ENCODE results near the gene LGR4. TPM values are rescaled to one million over a fixed set of nuclear protein-coding genes. Genes with fewer than 3 reads are reported as not detected.

The LGR4 gene
- total RNA-seq, 1 experiment from 2014 or later: 44.2 TPM

DNA sequence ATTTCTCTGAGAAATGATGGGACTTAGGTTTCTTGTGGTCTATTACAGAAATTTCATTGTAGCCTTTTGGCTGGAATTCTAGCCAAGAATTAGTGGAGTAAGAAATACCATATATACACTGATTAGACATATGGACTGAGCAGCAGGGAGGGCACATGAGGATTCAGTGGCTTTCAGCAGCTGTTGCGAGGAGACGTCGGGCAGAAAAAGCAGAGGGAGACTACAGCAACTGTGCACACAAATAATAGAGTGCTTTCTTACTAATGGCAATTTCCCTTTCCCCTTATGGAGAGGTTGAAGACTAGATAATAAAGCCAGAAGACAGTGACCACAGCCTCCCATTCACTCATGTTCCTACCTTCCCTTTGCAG lies 74.2 kb downstream of the LGR4 start:
- Histone ChIP-seq H3K4me3 (peak overlapping the region; percentile 46), H3K36me3 (no peaks in the 10 kb centered on the region), H3K27me3 (no peaks in the 10 kb centered on the region), H3K27ac (peak overlapping the region; percentile 78), H3K4me1 (peaks cover 45% of the 10 kb centered on the region), H3K9me3 (replicated peaks) (no peaks in the 10 kb centered on the region)
- DNase-seq: peak; percentile 85 to 93

DNA sequence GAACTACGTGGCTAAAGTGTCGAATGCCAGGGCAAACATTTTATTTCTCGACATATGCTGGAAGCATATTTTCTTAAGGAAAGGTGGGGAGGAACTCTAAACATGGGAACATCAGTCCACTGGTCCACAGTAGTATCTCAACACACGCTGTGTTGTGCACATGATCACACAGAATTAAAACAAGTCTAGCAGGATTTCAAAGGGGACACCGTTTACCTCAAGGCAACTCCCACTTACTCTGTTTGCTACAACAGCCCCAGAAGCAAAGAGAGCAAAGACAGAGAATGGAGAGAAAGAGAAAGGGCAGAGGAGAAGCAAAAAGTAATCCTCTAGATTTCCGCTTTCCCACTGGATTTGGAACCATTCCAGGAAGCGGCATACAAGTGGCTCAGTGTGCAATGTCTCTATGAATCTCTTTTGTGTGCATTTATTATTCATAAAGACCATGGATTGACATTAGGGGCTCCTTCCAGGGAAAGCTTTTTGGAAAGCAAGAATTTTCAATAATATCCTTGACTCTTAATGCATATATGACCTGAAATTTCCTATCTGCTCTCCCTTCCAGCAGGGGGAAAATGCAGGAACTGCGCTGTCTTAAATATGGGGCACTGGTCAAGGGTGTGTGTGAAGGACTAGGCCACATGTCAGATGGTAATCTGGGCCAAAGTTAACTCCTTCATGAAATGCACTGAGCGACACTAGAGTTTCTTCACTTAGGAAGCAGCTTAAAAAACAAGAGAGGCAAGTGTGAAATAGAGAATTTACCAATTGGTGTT lies 74.8 kb downstream of the LGR4 start:
- peak; percentile 86 to 93 for DNase-seq
- Histone ChIP-seq H3K27me3 (no peaks in the 10 kb centered on the region), H3K4me3 (peak overlapping the region; percentile 46), H3K4me1 (peaks cover 48% of the 10 kb centered on the region), H3K9me3 (replicated peaks) (no peaks in the 10 kb centered on the region), H3K36me3 (no peaks in the 10 kb centered on the region), H3K27ac (peak overlapping the region; percentile 78)

DNA sequence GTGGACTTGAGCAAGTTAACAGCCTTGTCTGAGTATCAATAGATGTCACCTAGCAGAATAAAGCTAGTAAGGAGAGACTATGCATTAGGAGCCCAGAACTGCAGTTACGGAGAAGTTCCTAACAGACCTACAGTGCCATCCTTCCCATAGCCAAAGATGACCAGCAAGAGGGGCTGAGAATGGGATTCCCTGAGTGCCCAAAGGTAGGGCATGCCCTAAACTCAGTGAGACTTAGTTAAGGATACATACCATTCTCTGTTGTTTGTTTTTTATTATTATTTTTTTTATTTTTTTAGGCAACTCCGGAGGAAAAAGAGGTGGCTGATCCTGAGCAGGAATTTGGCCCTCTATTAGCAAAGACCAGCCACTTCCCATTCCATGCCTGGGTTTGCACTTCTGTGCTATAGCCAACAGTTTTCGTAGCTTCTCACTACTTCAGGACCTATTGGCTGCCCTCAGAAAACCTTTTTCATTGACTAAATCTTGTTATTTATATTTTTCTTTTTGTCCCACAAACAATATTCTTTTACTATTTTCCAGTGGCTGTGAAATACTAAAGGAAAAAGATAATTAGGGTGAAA lies 76.2 kb downstream of the LGR4 start:
- Histone ChIP-seq H3K27me3 (no peaks in the 10 kb centered on the region), H3K4me3 (no peak overlapping the region), H3K9me3 (replicated peaks) (no peaks in the 10 kb centered on the region), H3K4me1 (peaks cover 62% of the 10 kb centered on the region), H3K27ac (no peak overlapping the region), H3K36me3 (no peaks in the 10 kb centered on the region)
- no peak for DNase-seq

DNA sequence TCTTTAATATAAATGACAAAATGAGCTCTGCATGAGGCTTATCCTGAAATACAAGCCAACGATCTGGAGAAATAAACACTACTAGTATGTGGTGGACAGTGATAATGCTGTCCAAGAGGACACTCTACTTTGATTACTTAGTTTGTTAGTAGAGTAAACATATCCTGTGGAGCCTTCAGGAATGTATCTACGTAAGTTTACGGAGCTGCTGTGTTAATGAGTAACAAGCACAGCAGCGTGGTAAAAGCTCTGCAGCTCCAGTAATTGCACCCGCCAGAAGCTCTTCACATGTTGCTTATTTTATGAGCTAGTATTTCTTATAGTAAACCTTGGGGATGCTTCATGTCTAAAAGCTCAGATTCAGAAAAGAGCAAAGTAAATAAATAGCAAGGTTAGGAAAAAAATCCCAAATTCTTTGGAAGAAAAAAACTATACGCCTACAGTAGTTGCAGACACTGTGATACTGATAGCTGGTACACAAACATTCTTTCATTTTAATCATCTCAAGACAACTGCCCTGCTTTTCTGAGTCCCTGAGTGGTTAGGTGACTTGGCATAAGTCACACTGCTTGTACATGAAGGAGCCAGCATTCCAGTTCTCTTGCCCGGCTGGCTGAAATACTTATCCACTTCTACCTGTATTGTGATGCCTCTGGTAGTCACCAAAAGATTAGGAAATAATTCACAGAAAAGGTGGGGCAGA lies 76.9 kb downstream of the LGR4 start:
- H3K4me1 ChIP-seq: peaks cover 62% of the 10 kb centered on the region
- H3K9me3 ChIP-seq (replicated peaks): no peaks in the 10 kb centered on the region
- H3K36me3 ChIP-seq: no peaks in the 10 kb centered on the region
- H3K27ac ChIP-seq: no peak overlapping the region
- no peak overlapping the region for H3K4me3 ChIP-seq
- peak in 1 of 2 experiments; percentile 13 for DNase-seq
- H3K27me3 ChIP-seq: no peaks in the 10 kb centered on the region

DNA sequence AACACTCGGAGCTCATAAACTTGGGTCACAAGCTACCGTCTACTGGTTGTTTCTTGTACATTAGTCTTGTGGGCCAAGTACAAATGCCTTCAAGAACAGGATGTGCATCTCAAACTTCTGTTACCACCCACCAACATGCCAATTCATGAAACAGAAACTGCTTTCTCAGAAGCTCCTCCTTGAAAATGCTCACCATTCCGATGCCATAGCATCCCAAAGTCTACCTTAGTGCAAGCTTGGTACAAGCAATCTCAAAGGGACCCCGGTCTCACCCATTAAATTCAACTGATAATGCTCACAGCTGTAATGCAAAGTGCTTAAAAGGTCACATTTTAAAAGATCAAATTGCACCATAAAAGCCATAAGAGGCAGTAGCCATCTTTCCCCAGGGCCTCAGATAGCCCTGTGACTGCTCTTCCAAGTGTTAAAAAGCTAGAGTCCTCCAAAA lies 77.8 kb downstream of the LGR4 start:
- Histone ChIP-seq H3K27me3 (no peaks in the 10 kb centered on the region), H3K4me3 (no peak overlapping the region), H3K4me1 (peaks cover 62% of the 10 kb centered on the region), H3K36me3 (no peaks in the 10 kb centered on the region), H3K27ac (no peak overlapping the region), H3K9me3 (replicated peaks) (no peaks in the 10 kb centered on the region)
- DNase-seq: peak in 1 of 2 experiments; percentile 22

DNA sequence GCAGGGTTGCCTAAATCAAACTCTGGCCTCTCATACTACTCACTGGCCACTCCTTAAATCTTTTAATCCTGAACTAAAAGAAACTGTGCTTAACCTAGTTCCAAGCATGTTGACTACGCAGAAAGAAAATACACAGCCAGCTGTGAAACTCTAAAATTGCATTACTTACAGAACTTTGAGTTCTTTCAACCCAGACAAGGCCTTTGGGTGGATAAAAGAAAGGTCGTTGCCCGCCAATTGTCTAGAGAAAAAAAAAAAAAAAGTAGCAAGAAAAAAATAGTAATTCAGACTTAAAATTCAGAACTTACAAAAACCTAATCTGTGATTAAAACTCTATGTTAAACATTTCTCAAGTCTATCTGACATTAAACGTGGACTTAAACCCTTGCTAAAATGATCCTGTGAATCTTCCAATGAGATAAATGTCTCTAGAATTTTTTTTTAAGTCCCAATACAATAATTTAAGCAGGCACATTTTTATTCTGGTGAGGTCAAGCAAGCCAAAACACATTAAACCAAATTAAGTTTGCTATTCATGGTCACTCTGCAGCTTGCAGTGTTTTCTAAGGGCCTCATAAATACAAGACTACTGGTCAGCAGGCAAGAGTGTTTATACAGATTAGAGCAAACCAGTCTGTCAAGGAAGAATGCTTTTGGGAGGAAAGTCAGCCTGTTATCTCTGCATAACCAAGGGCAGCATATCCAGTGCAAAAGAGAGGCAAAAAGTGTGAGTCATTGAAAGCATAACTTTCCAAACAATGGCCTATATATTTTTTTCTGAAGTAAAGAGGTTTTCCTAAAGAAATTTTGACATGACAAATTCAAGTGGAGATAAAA lies 80.1 kb downstream of the LGR4 start:
- Histone ChIP-seq H3K27ac (no peak overlapping the region), H3K27me3 (no peaks in the 10 kb centered on the region), H3K4me1 (peaks cover 48% of the 10 kb centered on the region), H3K9me3 (replicated peaks) (no peaks in the 10 kb centered on the region), H3K36me3 (no peaks in the 10 kb centered on the region), H3K4me3 (no peak overlapping the region)
- peak in 1 of 2 experiments; percentile 37 for DNase-seq

DNA sequence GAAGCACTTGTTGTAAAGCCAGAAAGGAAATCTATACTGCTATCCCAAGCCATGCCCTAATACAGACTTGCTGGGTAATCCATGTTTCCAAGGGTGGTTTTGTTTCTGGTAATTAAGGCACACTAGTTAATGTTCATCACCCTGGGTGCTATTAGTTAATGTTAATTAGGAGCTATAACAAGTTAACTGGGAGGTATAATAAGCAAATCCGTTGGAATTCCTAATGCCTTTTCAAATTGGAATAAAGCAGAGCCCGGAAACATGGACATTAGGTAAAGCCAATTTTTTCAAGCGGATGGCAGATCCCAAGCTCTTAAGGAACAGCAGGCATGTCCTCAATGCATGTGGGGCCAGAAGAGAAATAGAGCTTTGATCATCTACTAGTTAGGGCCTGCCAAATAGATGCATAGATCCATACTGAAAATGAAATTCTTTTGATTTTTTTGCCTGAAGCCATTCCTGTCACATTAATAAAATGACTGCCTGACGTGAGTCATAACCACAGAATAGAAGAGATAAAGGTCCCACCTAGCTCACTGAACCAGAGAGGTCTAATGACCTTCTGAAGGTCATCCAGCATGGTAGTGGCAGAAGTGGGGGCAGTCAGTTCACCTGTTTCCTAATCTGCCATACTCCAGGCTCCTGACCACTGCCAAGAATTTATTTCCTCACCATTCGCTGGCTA lies 81.1 kb downstream of the LGR4 start:
- DNase-seq: no peak
- Histone ChIP-seq H3K27me3 (no peaks in the 10 kb centered on the region), H3K27ac (no peak overlapping the region), H3K9me3 (replicated peaks) (no peaks in the 10 kb centered on the region), H3K36me3 (no peaks in the 10 kb centered on the region), H3K4me3 (no peak overlapping the region), H3K4me1 (peaks cover 38% of the 10 kb centered on the region)

DNA sequence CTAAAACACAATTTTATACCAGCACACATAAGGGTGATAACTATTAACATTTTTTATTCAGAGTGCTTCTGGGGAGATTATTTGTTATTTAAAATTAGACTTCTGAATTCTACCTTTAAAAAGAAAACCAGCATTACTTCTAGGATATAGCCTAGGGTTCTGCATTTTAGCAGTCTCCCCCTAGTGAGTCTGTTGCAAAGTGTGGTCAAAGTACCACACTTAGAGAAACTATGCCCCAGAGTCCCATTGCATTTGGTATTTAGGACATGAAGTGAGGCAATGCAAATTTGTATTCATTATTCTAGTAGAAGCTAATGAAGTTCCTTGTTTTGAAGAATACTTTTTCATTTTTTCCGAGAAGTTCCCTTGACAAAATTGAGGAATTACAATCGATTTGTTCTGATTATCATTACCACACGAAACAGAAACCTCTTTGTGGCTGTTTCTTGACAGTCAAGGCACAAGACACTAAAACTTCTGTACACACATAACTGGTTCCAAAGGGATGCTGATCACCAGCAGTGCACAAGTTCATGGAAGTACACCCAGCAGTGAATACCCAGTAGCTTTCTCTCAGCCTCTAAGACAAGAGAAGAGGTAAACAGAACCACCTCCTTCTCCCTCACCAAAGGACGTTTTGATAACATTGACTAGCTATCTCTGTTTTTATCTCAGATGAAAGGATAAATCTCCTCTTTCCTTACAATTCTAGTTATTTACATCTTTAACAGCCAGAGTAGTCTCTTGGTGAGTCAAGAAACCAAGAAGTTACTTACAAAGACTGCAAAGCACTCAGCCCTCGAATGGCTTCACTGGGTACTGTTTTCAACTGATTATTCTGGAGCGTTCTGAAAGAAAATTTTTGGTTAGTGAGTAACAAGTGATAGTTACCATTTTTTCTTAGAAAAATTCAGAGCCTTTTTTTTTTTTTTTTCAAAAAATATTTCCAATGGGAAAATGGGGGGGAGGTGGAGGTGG lies 82.0 kb downstream of the LGR4 start:
- no peaks in the 10 kb centered on the region for H3K36me3 ChIP-seq
- H3K27ac ChIP-seq: no peak overlapping the region
- peaks cover 29% of the 10 kb centered on the region for H3K4me1 ChIP-seq
- no peaks in the 10 kb centered on the region for H3K9me3 ChIP-seq (replicated peaks)
- H3K27me3 ChIP-seq: no peaks in the 10 kb centered on the region
- DNase-seq: no peak
- H3K4me3 ChIP-seq: no peak overlapping the region

DNA sequence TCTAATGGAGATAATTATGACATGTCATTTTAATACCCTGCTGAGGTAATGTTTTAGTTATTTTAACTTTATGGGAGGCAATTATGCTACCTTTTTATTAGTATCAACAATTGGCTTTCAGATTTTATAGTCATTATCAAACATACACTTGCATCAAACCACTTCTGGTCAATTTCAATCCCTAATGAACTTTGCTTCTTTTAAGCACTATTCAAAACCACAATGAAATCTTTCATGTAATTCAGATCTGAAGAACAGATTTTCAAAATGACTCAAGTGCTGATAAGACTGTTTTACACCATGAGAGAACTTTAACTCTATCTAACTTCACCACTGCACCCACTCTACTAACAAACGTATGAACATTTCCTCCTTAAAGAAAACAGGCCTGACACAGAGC lies 83.7 kb downstream of the LGR4 start:
- Histone ChIP-seq H3K27me3 (no peaks in the 10 kb centered on the region), H3K9me3 (replicated peaks) (no peaks in the 10 kb centered on the region), H3K36me3 (peaks cover 9% of the 10 kb centered on the region; the same call in 1 of the 2 replicates), H3K4me1 (peaks cover 24% of the 10 kb centered on the region), H3K27ac (no peak overlapping the region), H3K4me3 (no peak overlapping the region)
- DNase-seq: no peak

DNA sequence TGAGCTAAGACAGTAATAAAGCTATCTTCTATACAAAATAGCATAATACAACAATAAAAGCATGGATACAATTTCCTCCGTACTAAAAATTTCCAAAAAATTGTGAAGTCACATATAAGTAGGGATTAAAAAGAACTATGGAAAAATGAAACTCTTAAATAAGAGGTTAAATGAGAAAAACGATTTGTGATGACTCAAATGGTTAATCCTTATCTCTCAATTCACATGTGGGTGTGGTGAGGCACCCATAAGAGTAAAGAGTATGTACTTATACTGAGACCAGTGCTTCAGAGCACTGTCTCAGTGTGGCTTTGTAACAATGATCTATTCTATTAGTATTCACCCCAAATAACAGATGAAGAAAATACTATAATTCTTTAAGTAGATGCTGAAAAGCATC lies 84.6 kb downstream of the LGR4 start:
- no peaks in the 10 kb centered on the region for H3K27me3 ChIP-seq
- H3K27ac ChIP-seq: no peak overlapping the region
- no peak overlapping the region for H3K4me3 ChIP-seq
- H3K9me3 ChIP-seq (replicated peaks): no peaks in the 10 kb centered on the region
- peaks cover 23% of the 10 kb centered on the region for H3K4me1 ChIP-seq
- DNase-seq: no peak
- H3K36me3 ChIP-seq: peaks cover 11% of the 10 kb centered on the region; the same call in 1 of the 2 replicates

DNA sequence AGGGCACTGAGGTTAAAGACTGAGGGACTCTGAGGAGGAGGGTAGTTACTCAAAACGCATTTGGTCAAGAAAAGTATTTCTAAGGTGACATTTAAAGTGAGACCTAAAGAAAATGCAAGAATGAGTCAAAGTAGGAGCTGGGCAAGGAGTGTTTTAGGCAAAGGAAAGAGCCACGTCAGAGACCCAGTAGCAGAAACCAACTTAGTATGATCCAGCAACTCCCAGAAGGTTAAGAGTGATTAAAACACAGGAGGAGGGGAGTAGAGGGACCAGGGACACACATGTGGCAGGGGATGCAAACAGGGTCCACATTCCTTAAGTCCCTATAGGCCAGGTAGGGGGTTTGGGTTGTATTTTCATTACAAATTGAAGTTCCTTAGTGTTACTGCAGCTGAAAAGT lies 85.2 kb downstream of the LGR4 start:
- Histone ChIP-seq H3K4me1 (peaks cover 17% of the 10 kb centered on the region), H3K27me3 (no peaks in the 10 kb centered on the region), H3K4me3 (no peak overlapping the region), H3K27ac (no peak overlapping the region), H3K9me3 (replicated peaks) (no peaks in the 10 kb centered on the region), H3K36me3 (peaks cover 11% of the 10 kb centered on the region; the same call in 1 of the 2 replicates)
- DNase-seq: no peak

DNA sequence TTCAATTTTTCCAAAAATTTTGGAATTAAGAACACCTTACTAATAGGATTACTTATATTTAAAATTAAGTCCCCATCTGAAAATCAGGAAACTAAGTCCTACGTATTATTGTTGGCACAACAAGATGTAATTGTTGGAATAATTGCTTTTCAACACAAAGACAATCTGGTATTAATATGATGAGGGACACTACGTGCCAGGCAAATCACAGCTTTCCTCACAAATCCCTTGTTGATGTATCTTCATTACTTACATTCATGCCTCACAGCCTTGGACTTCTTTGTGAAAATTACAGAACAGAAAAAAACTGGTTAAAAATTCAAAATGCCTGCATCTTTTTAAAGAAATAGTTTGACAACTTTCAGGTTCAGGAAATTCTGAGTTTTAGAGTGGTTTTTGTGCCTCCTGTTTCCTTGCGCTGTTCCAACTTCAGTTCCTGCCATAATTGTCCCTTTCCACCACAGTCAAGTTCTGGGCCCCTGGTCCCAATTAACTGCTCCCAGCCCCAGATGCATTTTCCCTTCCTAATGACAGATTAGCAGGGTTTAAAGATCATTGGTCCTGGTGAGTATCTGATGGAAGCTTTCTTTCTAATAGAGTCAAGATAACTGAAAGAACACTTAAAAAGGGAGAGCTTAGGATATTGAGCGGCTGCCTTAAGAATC lies 86.3 kb downstream of the LGR4 start:
- Histone ChIP-seq H3K27me3 (no peaks in the 10 kb centered on the region), H3K9me3 (replicated peaks) (no peaks in the 10 kb centered on the region), H3K27ac (no peak overlapping the region), H3K4me3 (no peak overlapping the region), H3K36me3 (peaks cover 14% of the 10 kb centered on the region; the same call in 1 of the 2 replicates), H3K4me1 (peaks cover 18% of the 10 kb centered on the region)
- DNase-seq: no peak

DNA sequence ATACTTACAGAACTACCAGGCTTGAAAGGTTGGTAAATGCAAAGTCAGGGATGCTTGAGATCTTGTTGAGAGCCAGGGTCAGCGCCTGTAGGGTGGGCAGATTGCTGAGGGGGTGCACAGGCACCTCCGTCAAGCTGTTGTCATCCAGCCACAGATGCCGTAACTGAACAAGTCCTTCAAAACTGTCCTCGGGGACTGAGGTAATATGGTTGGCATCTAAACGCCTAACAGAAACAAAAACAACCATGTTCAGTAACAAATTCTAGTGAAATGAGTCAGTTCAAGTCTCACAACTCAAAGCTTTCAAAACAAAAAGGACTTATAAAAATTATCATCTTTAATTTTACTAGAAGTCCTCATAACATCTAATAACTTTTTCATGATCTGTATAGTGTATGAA lies 87.3 kb downstream of the LGR4 start:
- peaks cover 27% of the 10 kb centered on the region for H3K4me1 ChIP-seq
- peak in 1 of 2 experiments; percentile 20 for DNase-seq

More for the DNA sequence above, 87.3 kb downstream of the LGR4 start:
- Histone ChIP-seq H3K27ac (no peak overlapping the region), H3K9me3 (replicated peaks) (no peaks in the 10 kb centered on the region), H3K27me3 (no peaks in the 10 kb centered on the region), H3K36me3 (peaks cover 14% of the 10 kb centered on the region; the same call in 1 of the 2 replicates), H3K4me3 (no peak overlapping the region)
